Endothelial cell of umbilical vein (primary cell): ENCODE measurements around the gene SORCS2. TPM values are rescaled to one million over a fixed set of nuclear protein-coding genes. Genes with fewer than 3 reads are reported as not detected.

Experiments
- BruUV-seq: library from RNA; stranded (reverse); fragments of 400-500 nt; replicated peaks from 2 replicates; lab custom pipeline; 2021; lab: Mats Ljungman, UMichigan
- CTCF ChIA-PET: fragments of 300-600, 350-600 bp; sonication (Branson Sonifier 250); formaldehyde crosslinking; loops from one replicate; lab custom pipeline; 2021; ENCODE audit warnings: antibody characterized with exemption, inconsistent platforms; lab: Charles Lee
- POLR2A ChIA-PET: fragments of 300-600, 350-600 bp; sonication (Branson Sonifier 250); formaldehyde crosslinking; loops from one replicate; lab custom pipeline; 2021; ENCODE audit warnings: antibody characterized with exemption, inconsistent platforms; lab: Charles Lee
- DNase-seq: peaks from one replicate; pipeline ENCODE4 v3.0.0-alpha.2; 2011; ENCODE audit warnings: low read depth, low spot score
- FAIRE-seq: peaks from 2 replicates; lab custom pipeline; 2011; peaks lifted over from hg19 to GRCh38; lab: Jason Lieb, UNC
- H2AFZ ChIP-seq: 2 replicates; pipeline ENCODE4 v1.6.0; 2012; ENCODE audit warnings: low read depth, low read length, control low read depth, inconsistent platforms
- H3K27ac ChIP-seq: 2 replicates; pipeline ENCODE4 v1.5.1; 2011; ENCODE audit warnings: low read depth, mild to moderate bottlenecking, control low read depth, low read length, moderate library complexity; ENCODE audit not compliant: insufficient read depth
- H3K27me3 ChIP-seq, 2 experiments: 2 replicates each; pipeline versions ENCODE4 v1.6.0 to v1.6.1; 2011; ENCODE audit warnings: low read length in 2 of 2, mixed read lengths in 1 of 2; ENCODE audit not compliant: control insufficient read depth in 2 of 2, insufficient read depth in 2 of 2
- H3K36me3 ChIP-seq, 2 experiments: 2 replicates in 1 of 2; 3 replicates in 1 of 2; pipeline ENCODE4 v1.5.1; 2011; ENCODE audit warnings: low read length in 2 of 2, mild to moderate bottlenecking in 1 of 2, moderate library complexity in 1 of 2; ENCODE audit not compliant: control insufficient read depth in 2 of 2, insufficient read depth in 2 of 2; ENCODE audit errors: extremely low read depth in 1 of 2
- H3K4me1 ChIP-seq: 3 replicates; pipeline ENCODE4 v1.5.1; 2011; ENCODE audit warnings: mild to moderate bottlenecking, low read length; ENCODE audit not compliant: control insufficient read depth, insufficient read depth; ENCODE audit errors: extremely low read depth
- H3K4me2 ChIP-seq: 2 replicates; pipeline ENCODE4 v1.6.1; 2011; ENCODE audit warnings: low read length, control low read depth, mixed read lengths; ENCODE audit not compliant: insufficient read depth
- H3K4me3 ChIP-seq, 3 experiments: fragments of 200-600 bp in 1 of 3; sonication (generic), shearing (Covaris generic) in 1 of 3; replicated peaks in 1 of 3; 2 replicates each; pipeline ENCODE4 v1.5.1; 2011 to 2016; ENCODE audit warnings: control low read depth in 3 of 3, low read length in 3 of 3, mild to moderate bottlenecking in 2 of 3, inconsistent platforms in 1 of 3, low read depth in 1 of 3, moderate library complexity in 1 of 3; ENCODE audit not compliant: insufficient read depth in 1 of 3
- H3K79me2 ChIP-seq: 2 replicates; pipeline ENCODE4 v1.6.0; 2012; ENCODE audit warnings: low read length, inconsistent platforms; ENCODE audit not compliant: control insufficient read depth, insufficient read depth
- H3K9ac ChIP-seq: replicated peaks from 2 replicates; pipeline ENCODE3; 2011; ENCODE audit warnings: low read length, control low read depth; ENCODE audit not compliant: insufficient read depth; ENCODE audit errors: extremely low read depth
- H3K9me1 ChIP-seq: replicated peaks from 3 replicates; pipeline ENCODE4 v1.6.0; 2011; ENCODE audit warnings: mild to moderate bottlenecking, low read length; ENCODE audit not compliant: control insufficient read depth, insufficient read depth; ENCODE audit errors: extremely low read depth
- H3K9me3 ChIP-seq: replicated peaks from 2 replicates; pipeline ENCODE4 v1.5.1; 2012; ENCODE audit warnings: low read length, inconsistent platforms; ENCODE audit not compliant: control insufficient read depth, insufficient read depth
- H4K20me1 ChIP-seq: replicated peaks from 2 replicates; pipeline ENCODE3; 2011; ENCODE audit warnings: mild to moderate bottlenecking, low read length; ENCODE audit not compliant: control insufficient read depth, insufficient read depth; ENCODE audit errors: extremely low read depth
- CTCF ChIP-seq, 2 donors: IDR thresholded peaks; 1 replicate in 1 of 2; 2 replicates in 1 of 2; pipeline ENCODE4 v1.5.1; 2011; ENCODE audit warnings: low read length in 2 of 2, mild to moderate bottlenecking in 2 of 2, moderate library complexity in 2 of 2, control low read depth in 1 of 2, inconsistent platforms in 1 of 2, low read depth in 1 of 2; ENCODE audit not compliant: insufficient read depth in 1 of 2; ENCODE audit errors: extremely low read depth in 1 of 2
- EZH2 ChIP-seq: IDR thresholded peaks from 2 replicates; pipeline ENCODE4 v1.6.1; 2012; ENCODE audit warnings: borderline replicate concordance, low read depth, mild to moderate bottlenecking, moderate library complexity, low read length, inconsistent platforms; ENCODE audit not compliant: severe bottlenecking
- FOS ChIP-seq: IDR thresholded peaks from 2 replicates; pipeline ENCODE4 v1.6.1; 2011; ENCODE audit warnings: mild to moderate bottlenecking, low read length, moderate library complexity, borderline replicate concordance; ENCODE audit not compliant: insufficient read depth
- GATA2 ChIP-seq: IDR thresholded peaks from 2 replicates; pipeline ENCODE4 v1.7.0; 2011; ENCODE audit warnings: low read depth, mild to moderate bottlenecking, moderate library complexity, mixed read lengths, low read length; ENCODE audit not compliant: insufficient read length, insufficient read depth
- JUN ChIP-seq: IDR thresholded peaks from 2 replicates; pipeline ENCODE4 v1.6.1; 2011; ENCODE audit warnings: borderline replicate concordance, low read depth; ENCODE audit not compliant: insufficient read length, insufficient read depth
- MAX ChIP-seq: IDR thresholded peaks from 2 replicates; pipeline ENCODE4 v1.6.1; 2011; ENCODE audit not compliant: insufficient read depth, insufficient read length
- MYC ChIP-seq: IDR thresholded peaks from one replicate; pipeline ENCODE4 v1.6.1; 2011; ENCODE audit warnings: mild to moderate bottlenecking, low read depth, low read length
- POLR2A ChIP-seq: IDR thresholded peaks from 2 replicates; pipeline ENCODE4 v1.6.1; 2012; ENCODE audit warnings: low read depth, mild to moderate bottlenecking, control low read depth, low read length
- POLR2AphosphoS5 ChIP-seq: IDR thresholded peaks from 2 replicates; pipeline ENCODE4 v1.6.1; 2012; ENCODE audit warnings: low read depth, mild to moderate bottlenecking, control low read depth, low read length, moderate library complexity; ENCODE audit not compliant: insufficient read depth
- dilution Hi-C: fragments of 300-500 bp; cut with MboI; formaldehyde crosslinking; loops from one replicate; pipeline ENCODE4 v1.15.0; 2019; ENCODE audit warnings: low sequenced_read_pairs; ENCODE audit not compliant: extremely low pct_ligation_motif_present
- intact Hi-C: fragments of 100-400 bp; cut with micrococcal nuclease; formaldehyde crosslinking; loops from one replicate; pipeline ENCODE4 v1.10.0; 2022
- polyA plus RNA-seq, 4 experiments: library from polyadenylated mRNA; depleted of rRNA in 3 of 4; stranded (reverse) in 3 of 4; unstranded in 1 of 4; fragments of >200 nt; gene quantifications; 2 replicates each; pipeline versions ENCODE4 v1.2.1 to v1.2.3, GENCODE V29; 2011 to 2012; ENCODE audit warnings: missing spikeins in 1 of 4
- total RNA-seq: library from RNA; stranded (reverse); gene quantifications from 2 replicates; pipeline ENCODE4 v1.2.3, GENCODE V29; 2021

Gene SORCS2
- total and polyA plus RNA-seq, 2 donors (not counting 3 experiments of a cell fraction or from before 2014, with no cell fraction given), result not detected

- no peaks in the 10 kb centered on the region for H3K36me3 ChIP-seq
- H4K20me1 ChIP-seq, result no peaks in the 10 kb centered on the region
- no peaks in the 10 kb centered on the region for H3K4me1 ChIP-seq
- H3K79me2 ChIP-seq, result no peaks in the 10 kb centered on the region
- FAIRE-seq (no peak), DNase-seq (no peak)
- BruUV-seq, result no TSS peak
- POLR2A ChIA-PET, result no interaction called here
- no peaks in the 10 kb centered on the region for H3K9me1 ChIP-seq
- H3K9me3 ChIP-seq, result no peaks in the 10 kb centered on the region
- no peak overlapping the region for H2AFZ ChIP-seq
- no peak overlapping the region for H3K9ac ChIP-seq
- dilution Hi-C loops (no loop called here), intact Hi-C loops (no loop called here)
- CTCF ChIA-PET, result no interaction called here
- H3K4me3 ChIP-seq, result no peak overlapping the region
- no peak overlapping the region for H3K4me2 ChIP-seq
- H3K27me3 ChIP-seq, result no peaks in the 10 kb centered on the region
- H3K27ac ChIP-seq, result no peak overlapping the region
- TF ChIP-seq MYC (no peak), MAX (no peak), GATA2 (no peak), EZH2 (no peak), JUN (no peak), CTCF (IDR thresholded peaks at IDR 0.05; ENCODE audit: extremely low read depth in 1 of 2, insufficient read depth in 1 of 2, low read depth in 1 of 2, low read length in 2 of 2) (no peak), FOS (no peak), POLR2AphosphoS5 (no peak), POLR2A (no peak)
Observed at GRCh38 chr4:7366180-7366945, 174.0 kb downstream of the SORCS2 start.
